Left renal pelvis (tissue), 4 donors: Measurements from ENCODE around the gene RBPJ. TPM values are rescaled to one million over a fixed set of nuclear protein-coding genes. Genes with fewer than 3 reads are reported as not detected.
"Not testable (repeated sequence)": the region's sequence is repeated elsewhere in the genome, so short reads cannot be mapped to it uniquely, and the experiment has no call there.

ENCODE experiments used
- DNase-seq, 4 donors: peaks; one replicate each; pipeline ENCODE4 v3.0.0-alpha.2; 2013; ENCODE audit warnings: low read depth in 4 of 4, low spot score in 3 of 4
- polyA plus RNA-seq, 4 donors: library from polyadenylated mRNA; unstranded; fragments of 120-200 nt; gene quantifications; one replicate each; pipeline ENCODE4 v1.2.1, GENCODE V29; 2013; ENCODE audit not compliant: insufficient read length in 4 of 4

Gene RBPJ
- polyA plus RNA-seq, 4 donors, result 80.2 to 106 (median 85.4) TPM

DNA sequence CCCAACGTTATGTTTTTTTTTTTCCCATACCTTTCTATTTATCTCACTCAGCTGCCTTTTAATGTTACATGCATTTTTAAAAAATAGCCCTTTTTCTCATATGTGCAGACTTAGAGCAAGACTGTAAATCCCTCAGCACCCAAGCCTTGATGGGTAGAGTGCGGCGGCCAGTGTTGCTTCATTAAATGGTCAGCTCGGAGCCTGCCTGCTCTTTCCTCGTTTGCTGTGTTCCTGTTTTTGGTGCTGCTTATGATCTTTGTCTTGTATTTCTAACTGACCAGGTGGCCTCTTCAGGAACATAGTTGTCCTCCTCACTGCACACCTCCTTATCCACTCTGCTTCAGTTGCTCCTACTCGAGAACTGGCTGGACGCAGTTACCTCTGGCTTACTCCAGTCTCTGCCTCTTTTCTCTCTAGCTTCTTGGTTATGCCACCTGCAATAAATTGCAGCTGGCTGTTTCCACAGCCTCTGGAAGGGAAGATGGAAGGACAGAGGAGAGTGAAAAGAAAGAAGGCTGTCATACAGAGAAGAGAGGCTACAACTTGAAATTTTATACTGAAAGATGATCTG, 10.7 kb downstream of the RBPJ start:
- DNase-seq, result no peak

GRCh38 chr4:26334366-26334765, 13.6 kb downstream of the RBPJ start:
- DNase-seq, result no peak

DNA sequence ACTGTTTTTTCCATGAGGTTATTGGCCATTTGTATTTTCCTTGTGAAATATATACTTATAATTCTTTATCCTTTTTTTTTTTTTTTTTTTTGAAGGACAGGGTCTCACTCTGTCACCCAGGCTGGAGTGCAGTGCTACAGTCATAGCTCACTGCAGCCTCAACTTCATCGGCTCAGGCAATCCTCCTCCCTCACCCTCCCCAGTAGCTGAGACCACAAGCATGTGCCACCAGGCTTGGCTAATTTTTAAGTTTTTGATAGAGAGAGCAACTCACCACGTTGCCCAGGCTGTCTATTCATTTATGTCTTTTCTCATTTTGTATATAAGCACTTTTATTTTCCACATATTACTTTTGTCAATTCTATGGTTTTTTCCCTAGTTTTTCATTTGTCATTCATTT, 16.8 kb downstream of the RBPJ start:
- DNase-seq, result no peak

GRCh38 chr4:26342328-26343037, 21.7 kb downstream of the RBPJ start:
- DNase-seq, result no peak

DNA sequence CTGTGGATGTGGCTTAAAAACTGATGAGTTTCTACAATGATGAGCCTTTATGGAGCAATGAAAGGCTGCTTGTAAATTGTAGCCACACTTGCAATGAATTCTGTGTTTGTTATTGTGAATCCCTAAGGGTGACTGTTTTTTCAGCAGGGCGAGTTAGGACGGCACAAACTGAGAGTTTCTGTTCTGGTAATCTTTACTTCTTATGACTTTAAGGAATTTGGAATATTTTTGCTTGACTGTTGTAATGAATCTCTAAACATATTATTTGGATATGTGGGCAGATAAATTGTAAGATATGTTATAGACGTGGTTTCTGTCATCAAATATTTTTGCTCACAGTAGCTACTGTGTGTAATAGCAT, 22.2 kb downstream of the RBPJ start:
- DNase-seq, result no peak

DNA sequence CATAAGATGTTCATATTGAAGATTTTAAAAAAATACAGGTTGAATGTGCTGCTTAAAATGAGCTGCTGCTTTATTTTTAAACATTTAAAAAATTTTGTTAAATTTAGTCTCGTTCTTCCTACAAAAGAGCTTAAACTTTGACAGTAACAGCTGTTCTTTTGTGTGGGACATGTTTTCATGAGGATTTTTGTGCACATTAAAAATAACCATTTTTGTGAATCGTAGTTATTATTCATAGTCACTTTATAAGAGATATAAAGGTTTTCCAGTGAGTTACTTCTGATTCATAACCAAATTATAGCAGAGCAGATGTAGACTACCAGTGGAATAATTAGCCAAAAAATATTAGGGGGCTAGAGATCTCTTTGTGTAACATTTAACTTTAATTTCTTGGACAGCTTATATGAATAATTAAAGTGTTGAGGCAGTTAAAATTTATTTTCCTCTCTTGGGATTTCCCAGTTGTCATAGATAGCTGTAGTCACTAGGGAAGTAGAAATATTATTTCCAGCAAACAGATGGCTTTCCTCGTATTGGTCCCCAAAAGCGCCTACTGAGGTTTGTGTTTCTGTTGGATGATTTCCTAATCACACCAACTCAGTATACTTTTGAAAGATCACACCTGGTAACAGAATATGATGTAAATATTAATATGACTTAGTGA, 24.2 kb downstream of the RBPJ start:
- peak in 1 of 4 donors; percentile 39 for DNase-seq

GRCh38 chr4:26345565-26345938, 24.7 kb downstream of the RBPJ start:
- no peak for DNase-seq

GRCh38 chr4:26346203-26346620, 25.4 kb downstream of the RBPJ start:
- no peak for DNase-seq

- no peak for DNase-seq
These were observed 28.7 kb downstream of the RBPJ start for GRCh38 chr4:26349496-26349895.

GRCh38 chr4:26351685-26352084, 30.9 kb downstream of the RBPJ start:
- DNase-seq, result no peak

DNA sequence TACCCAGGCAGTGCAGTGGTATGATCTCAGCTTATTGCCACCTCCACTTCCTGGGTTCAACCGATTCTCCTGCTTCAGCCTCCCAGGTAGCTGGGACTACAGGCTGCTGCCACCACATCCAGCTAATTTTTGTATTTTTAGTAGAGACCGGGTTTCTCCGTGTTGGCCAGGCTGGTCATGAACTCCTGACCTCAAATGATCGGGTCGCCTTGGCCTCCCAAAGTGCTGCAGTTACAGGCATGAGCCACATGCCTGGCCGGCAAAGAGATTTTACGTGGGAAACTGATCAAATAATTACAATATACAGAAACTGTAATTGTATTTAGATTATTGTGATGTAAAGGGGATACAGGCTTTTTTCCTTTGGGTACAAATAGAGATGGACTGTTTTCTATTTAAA, 33.7 kb downstream of the RBPJ start:
- no peak for DNase-seq

GRCh38 chr4:26355392-26356052, 34.7 kb downstream of the RBPJ start:
- no peak for DNase-seq

GRCh38 chr4:26356081-26356501, 35.3 kb downstream of the RBPJ start:
- DNase-seq, result no peak

DNA sequence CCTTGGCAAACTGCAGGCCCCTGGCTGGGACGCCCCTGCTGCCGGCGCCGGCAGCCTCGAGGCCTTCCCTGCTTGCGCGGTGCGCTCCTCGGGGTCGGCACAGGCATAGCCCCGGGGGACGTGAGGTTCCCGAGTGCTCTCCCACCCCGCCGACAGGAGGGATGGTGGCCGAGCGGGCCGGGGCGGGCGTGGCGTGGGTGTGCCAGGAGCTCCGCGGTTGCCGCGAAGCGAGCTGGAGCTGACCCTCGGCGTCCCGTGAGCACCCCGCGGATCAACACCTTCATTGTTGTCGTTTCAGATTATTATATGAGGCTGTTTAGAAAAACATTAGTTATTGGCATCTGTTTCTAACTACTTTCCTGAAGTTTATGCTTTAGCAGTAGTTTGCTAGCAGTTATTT, 38.7 kb downstream of the RBPJ start:
- DNase-seq, result not testable (repeated sequence)

DNA sequence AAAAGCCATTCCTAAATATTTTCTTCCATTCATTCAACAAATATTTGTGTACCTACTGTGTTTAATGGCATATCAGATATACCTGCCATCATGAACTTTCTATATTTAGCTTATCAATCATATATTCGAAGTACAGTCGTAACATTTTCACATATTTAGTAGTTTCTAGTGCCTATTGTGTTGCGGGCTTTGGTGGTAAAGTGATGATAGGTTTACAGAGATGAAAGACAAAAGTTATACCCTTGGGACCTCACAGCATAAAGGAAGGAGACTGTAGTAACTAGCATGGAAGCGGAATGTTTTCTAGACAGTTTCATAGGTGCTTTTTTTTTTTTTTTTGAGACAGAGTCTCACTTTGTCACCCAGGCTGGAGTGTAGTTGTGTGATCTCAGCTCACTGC, 39.5 kb downstream of the RBPJ start:
- no peak for DNase-seq

GRCh38 chr4:26360864-26361263, 40.0 kb downstream of the RBPJ start:
- no peak for DNase-seq

DNA sequence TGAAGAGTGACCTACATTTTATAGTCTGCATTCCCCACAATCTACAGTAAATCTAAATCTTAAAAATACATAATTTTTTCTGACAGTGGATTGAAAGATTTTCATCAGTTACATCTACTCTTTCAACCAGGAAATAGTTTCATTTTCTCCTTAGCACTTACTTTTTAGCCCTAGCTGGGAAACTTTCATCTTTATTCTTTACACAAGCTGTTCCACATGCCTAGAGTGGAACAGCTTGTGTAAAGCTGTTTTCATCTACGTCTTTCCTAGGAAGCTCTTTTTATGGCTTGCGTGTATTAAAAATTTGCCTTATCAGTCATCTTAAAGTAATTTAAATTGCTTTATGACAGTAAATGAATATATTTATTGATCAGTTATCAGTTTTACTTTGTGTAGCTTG, 40.5 kb downstream of the RBPJ start:
- no peak for DNase-seq

DNA sequence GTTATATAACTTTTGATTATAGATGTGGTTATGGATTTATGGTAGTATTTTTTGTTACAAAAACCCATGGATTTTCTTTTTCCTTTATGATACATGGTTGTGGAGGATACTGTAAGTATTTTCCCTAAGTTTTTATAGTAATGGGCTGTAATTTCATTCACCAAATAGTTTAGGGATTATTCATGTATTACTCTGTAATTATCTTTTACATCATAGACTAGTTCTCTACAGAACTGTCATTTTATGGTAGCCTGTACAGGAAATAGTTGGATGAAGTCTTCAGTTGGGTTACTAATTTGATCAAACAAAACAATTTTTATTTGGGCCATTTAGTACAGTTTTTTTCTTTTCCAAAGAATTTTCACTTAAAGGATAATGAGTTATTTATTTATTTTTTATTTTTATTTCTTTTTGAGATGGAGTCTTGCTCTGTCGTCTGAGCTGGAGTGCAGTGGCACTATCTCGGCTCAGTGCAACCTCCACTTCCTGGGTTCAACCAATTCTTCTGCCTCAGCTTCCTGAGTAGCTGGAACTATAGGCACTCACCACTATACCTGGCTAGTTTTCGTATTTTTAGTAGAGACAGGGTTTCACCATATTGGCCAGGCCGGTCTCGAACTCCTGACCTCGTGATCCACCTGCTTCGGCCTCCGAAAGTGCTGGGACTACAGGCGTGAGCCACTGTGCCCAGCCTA, 42.1 kb downstream of the RBPJ start:
- DNase-seq, result no peak

DNA sequence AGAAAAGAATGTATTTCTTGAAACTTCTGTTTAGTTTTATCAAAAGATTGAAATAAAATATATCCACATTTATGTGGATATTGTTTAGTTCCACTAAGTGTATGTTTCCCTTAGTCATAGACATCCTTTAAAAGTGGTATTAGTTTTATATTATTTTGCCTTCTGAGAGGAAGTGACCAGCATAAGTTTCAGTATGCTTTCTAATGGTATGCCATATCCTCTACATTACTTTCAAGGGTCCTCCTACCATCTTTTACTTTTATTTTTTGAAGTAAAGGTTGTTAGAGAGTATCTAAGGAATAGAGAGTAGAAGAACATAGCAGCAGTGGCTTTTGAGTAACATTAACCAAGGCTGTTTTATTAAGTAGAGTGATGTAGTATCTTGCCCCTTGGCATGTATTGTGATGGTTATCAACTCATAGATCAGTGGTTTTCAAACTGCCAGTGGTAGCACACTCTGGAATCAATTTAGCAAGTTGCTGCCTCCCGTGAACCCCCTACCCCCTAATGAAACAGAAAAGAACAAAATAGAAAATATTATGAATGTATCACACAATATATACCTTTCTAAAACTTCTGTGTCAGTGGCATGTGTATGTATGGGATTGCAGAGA, 44.8 kb downstream of the RBPJ start:
- no peak for DNase-seq

DNA sequence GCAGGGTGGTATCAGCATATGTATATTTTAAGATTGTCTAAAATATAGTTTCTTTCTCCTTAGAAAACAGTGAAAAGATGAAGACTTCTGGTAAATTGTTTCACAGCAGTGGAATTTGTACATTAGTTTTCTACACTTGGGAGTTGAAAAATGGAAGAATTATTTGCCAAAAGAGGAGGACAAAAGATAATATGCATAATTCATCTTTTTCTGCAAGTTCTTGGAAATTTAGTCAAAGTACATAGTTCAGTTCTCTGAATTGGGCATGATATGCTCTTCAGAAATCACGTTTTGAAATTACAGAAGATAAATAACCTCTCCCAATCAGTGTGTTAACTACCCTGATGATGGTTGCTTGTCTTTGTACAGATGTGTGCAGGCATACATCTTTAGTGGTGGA, 47.0 kb downstream of the RBPJ start:
- no peak for DNase-seq

DNA sequence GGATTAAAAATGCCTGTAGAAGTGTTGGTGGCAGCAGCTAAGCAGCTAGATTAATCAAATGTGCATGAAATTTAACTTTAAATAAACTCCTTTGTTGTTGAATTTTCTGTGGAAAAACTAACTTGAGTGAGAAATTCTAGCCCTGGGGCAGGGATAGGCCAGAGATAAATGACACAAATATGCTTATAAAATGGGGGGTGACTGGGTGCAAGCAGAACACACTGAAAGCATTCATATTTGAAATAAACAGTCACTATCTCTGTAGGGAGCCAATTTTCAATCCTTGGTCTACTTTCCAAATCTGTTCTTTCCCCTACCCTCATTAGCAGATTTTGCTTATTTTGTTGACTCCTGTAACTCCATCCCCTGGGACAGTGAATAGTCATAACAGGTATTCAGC, 47.9 kb downstream of the RBPJ start:
- DNase-seq, result no peak
